SH-SY5Y (cell line): Measurements from ENCODE around the gene SLC49A3.

Experiments
- GATA2 ChIP-seq: IDR thresholded peaks from 2 replicates; pipeline ENCODE4 v1.6.1; 2011; ENCODE audit warnings: mild to moderate bottlenecking, low read depth, low read length
- GATA3 ChIP-seq: IDR thresholded peaks from 2 replicates; pipeline ENCODE4 v1.6.1; 2011; ENCODE audit warnings: low read depth, mild to moderate bottlenecking, low read length, moderate library complexity

GRCh38 chr4:682490-683172, 6.3 kb downstream of the SLC49A3 start:
- TF ChIP-seq GATA2, result no peak
- TF ChIP-seq GATA3, result no peak
